Measurements from ENCODE around the gene AMIGO3. TPM values are rescaled to one million over a fixed set of nuclear protein-coding genes. Genes with fewer than 3 reads are reported as not detected.
"Not testable (repeated sequence)": the region's sequence is repeated elsewhere in the genome, so short reads cannot be mapped to it uniquely, and the experiment has no call there.

AMIGO3 gene
- total RNA-seq, 1 experiment from 2014 or later = 1.9 TPM

DNA sequence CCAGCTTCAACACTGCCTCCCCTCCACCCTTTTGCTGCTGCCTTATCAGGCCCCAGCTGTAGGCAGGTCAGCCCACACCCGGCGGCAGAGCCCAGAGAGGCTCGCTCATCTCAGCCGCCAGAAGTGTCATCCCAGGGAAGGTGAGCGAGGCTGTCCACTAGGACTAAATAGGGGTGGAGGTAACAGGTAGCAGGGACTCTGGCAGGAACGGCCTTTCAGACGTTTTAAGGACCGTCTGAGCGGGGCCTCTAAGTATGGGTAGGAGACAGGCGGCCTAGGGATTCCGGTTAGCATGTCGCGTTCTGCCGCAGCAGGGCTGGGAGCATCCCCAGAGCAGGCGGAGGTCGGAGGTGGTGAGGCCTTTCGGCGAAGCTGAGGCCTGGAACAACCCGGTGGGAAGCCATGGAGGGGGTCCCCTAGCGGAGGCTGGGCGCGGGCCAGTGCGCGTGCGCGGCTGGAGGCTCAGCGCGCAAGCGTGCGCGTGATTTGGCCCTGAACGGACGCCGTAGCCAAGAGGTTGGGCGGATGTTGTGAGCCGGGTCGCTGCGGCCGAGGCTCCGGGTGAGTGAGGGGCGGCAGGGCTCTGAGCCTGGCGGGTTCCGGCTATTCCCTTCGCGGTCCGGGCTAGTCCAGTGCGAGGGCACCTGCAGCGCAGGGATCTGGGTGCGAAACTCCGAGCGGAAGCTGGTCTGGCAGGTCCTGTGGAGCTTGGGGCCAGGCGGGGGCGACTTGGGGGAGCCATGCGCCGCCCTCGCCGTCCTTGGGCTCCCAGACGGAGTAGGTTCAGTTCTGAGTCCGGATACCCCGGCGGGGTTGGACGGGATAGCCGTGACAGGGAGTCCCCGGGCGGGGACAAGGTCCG, 30.2 kb downstream of the AMIGO3 start, which contains the start of the genes MST1 and RNF123:
Gene MST1 (minus strand): TSS at position 429 of the 862 bp plus-strand sequence. CDS start 783 bp downstream, outside the sequence.
Gene RNF123 (plus strand): TSS at position 512 of the 862 bp plus-strand sequence. CDS start 1,609 bp downstream, outside the sequence.
- peak; percentile 85 for DNase-seq (ENCODE audit: low read depth)

DNA sequence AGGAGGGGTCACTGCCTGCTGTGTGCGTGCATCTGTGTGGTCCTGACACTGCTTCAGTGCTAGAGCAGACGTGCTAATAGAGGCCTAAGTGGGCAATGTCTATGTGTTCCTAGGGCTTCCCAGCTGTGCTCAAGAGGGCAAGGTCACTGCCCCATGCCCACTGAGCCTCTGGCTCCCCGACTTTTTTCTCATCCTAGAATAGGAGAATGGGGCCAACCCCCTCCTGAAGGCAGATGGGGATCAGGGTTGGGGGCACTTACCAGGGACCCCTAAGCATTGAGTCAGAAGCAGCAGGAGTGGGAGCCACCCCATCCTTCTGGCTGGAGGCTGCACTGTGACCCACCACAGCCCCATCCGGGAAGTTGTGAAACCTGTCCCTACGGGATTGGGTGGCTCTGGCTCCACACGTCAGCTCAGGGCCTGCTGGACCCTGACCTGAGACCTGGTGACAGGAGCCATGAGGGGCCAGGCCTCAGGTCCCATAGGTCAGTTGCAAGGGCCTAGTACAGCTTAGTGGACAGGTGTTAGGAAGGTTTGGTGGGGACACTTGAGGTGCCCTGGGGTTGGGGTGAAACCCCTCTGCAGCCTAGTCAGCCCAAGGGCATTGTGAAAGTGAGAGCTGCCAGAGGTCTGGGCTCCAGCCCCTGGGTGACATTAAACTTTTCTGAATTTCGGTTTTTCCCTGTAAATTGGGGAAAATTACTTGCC, 31.0 kb downstream of the AMIGO3 start:
- DNase-seq (ENCODE audit: low read depth) = not testable (repeated sequence)

DNA sequence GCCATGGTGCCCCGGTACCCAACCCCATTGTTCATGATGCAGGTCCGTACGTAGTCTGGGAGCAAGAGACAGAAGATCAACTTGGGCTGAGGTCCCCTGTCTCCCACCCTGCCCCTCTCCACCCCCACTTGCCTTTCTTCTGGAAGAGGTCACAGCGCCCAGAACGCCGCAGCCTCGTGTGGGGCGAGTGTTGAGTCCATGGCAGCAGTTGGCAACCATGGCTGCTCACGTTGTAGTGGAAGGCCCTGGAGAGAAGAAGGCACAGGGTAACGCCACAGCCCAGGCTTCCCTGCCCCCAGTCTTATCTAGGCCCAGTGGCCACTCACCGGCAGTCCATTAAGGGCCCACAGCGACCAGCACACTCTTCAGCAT, 32.1 kb downstream of the AMIGO3 start:
- DNase-seq (ENCODE audit: low read depth) = not testable (repeated sequence)

- not testable (repeated sequence) for DNase-seq (ENCODE audit: low read depth)
Observed at GRCh38 chr3:49686769-49687423, 32.6 kb downstream of the AMIGO3 start.

- not testable (repeated sequence) for DNase-seq (ENCODE audit: low read depth)
Observed at GRCh38 chr3:49686346-49686745, 33.1 kb downstream of the AMIGO3 start.

GRCh38 chr3:49685846-49686245, 33.6 kb downstream of the AMIGO3 start:
- not testable (repeated sequence) for DNase-seq (ENCODE audit: low read depth)

DNA sequence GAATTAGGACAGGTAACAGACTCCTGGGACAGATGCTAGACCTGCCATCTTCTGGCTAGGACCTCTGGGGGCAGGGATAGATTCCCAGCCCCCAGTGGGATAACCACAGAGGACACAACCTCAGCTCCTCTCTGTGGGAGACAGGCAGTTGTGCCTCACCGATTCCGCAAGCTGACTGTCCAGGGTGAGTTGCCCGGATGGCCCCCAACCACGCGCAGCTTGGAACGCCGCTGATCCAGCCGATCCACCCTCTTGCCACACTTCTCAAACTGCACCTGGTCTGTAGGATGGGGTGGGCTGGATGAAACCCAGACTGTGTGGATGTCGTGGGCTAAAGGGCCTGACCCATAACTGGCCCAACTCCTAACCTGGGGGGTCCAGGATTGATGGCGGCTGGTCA, 34.4 kb downstream of the AMIGO3 start:
- DNase-seq (ENCODE audit: low read depth) = not testable (repeated sequence)

- not testable (repeated sequence) for DNase-seq (ENCODE audit: low read depth)
Observed at GRCh38 chr3:49684453-49684852, 35.0 kb downstream of the AMIGO3 start.

GRCh38 chr3:49683162-49683561, 36.3 kb downstream of the AMIGO3 start:
- DNase-seq (ENCODE audit: low read depth) = no peak

GRCh38 chr3:49681543-49681942, 37.9 kb downstream of the AMIGO3 start:
- DNase-seq (ENCODE audit: low read depth) = no peak

DNA sequence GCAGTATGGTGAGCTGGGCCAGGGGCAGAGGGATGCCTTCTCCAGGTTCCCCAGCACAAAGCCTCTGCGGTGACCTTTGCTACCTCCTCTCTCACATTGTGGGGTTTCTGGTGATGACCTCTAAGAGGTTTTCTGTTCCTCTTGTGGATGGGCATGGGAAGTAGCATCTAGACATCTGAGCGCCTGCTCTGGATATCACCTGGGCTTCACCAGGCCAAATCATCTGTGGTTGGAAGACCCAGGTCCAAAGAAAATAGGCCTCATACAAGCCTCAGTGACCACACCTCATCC, 38.3 kb downstream of the AMIGO3 start:
- DNase-seq (ENCODE audit: low read depth) = no peak

GRCh38 chr3:49680493-49681231, 38.8 kb downstream of the AMIGO3 start:
- DNase-seq (ENCODE audit: low read depth) = no peak

DNA sequence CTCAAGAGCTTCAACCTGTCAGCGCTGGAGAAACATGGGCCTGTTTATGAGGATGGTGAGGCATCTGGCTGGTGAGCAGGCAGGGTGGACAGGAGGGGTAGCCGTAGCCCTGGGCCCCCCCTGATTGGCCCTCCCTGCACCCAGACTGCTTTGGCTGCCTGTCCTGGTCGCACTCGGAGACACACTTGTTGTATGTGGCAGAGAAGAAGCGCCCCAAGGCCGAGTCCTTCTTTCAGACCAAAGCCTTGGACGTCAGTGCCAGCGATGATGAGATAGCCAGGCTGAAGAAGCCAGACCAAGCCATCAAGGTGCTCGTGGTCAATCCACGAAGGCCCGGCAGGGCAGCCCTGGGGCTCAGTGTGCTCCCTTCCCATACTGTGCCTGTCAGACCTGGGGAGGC, 43.6 kb downstream of the AMIGO3 start:
- DNase-seq (ENCODE audit: low read depth) = no peak

DNA sequence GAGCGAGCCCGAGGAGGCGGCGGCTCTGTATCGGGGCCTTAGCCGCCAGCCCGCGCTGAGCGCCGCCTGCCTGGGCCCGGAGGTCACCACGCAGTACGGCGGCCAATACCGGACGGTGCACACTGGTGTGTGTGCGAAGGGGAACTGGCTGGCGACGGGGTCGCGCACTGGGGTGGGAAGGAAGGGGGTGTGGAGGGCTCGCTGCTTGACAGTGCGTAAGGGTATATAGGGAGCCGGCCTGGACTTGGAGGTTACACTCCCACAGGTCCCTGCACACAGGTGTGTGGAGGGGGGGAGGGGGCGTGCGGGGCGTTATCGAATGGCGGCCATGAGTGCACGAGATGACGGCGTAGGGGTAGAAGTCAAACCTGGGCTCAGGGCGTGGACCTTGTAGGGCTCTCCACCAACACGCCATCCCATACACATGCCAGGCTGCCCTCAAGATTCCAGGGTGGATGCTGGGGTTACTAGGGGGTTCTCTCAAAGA, 44.9 kb downstream of the AMIGO3 start:
- no peak for DNase-seq (ENCODE audit: low read depth)

- DNase-seq (ENCODE audit: low read depth) = peak; percentile 98
Observed at GRCh38 chr3:49673715-49674496, 45.6 kb downstream of the AMIGO3 start, which contains the start of gene APEH. TSS of gene APEH (plus strand) at chr3:49674351. CDS start at chr3:49674402, 51 bp downstream.

GRCh38 chr3:49673121-49673714, 46.3 kb downstream of the AMIGO3 start:
- DNase-seq (ENCODE audit: low read depth) = no peak

DNA sequence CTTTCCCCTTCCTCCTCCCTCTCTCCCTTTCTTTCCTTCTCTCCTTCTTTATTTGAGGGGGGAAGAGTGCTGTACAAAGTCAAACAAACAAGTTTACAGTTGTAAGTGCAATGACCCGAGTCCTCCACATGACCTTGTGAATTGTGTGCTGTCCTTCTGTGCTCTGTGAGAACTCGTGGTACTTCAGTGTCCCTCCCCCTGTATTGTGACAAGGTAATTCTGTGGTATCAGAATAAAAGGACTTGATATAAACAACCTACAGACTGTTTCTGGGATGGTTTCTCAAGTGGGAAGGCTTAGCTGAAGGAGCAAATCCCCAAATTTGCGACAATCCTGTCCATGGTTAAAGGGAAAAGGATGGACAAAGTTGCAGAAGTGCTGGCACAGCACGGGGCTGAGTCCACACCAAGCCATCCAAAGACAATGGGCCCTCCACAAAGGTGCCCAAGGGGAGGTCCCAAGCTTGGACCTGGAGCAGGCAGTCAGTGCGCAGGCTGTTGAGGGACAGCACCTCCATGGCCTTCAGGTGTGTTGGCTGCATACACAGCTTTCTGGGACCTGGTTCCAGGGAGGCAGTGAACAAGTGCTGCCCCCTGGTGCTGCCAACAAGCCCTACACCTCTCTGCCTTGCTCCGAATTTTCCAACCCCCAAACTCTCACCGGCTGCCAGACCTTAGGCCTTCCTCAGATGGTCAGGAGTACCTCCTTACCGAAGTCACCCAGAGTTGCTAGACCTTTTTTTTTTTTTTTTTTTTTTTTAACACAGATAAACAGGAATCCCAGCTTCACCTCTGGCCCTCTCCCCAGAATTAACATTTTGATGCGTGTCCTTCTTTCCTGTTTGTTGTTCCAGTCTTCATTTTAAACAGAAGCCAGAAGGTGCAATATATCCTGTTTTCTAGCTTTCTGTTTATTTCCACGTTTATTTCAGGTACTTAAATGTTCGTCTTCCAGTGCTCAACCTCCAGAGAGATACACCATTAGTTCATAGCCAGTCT, 47.9 kb downstream of the AMIGO3 start:
- DNase-seq (ENCODE audit: low read depth) = peak; percentile 38

GRCh38 chr3:49670940-49671290, 48.6 kb downstream of the AMIGO3 start:
- no peak for DNase-seq (ENCODE audit: low read depth)

- DNase-seq (ENCODE audit: low read depth) = no peak
Observed at GRCh38 chr3:49669352-49669751, 50.1 kb downstream of the AMIGO3 start.
